GM19397 (cell line): ENCODE data around the gene SLC13A2.
A peak's percentile ranks its signal among the peaks of the same experiment; 100 is the strongest.
"Not testable (repeated sequence)": the region's sequence is repeated elsewhere in the genome, so short reads cannot be mapped to it uniquely, and the experiment has no call there.

Source experiments
- ATAC-seq: cut with Tn5 transposase; IDR thresholded peaks from one replicate; pipeline ENCODE4 v1.9.1; 2021; ENCODE audit warnings: mild to moderate bottlenecking, moderate library complexity; ENCODE audit not compliant: unreplicated experiment

Gene SLC13A2

GRCh38 chr17:28473542-28473941, at the start of gene SLC13A2:
TSS of gene SLC13A2 (plus strand) at chr17:28473644. CDS start at chr17:28473713, 69 bp downstream.
- ATAC-seq, result no peak

DNA sequence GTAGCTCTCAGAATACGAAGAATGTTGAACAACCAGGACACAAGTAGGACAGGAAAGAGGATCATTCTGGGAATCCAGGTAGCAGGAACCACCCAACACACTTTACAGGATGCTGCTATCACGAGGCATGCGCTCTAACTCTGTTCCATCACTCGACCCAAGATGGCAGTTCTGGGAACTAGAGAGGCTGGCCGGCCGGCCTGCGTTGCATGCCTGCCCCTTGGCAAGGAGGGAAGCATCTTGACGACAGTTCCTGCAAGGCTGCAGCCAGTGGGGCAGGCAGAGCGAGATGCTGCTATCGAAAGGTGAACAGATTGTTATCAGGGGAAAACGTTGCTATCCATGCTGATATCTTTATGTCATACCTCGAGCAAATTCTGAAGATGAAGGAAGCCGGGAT, 48.2 kb upstream of the SLC13A2 start:
- no peak for ATAC-seq

- no peak for ATAC-seq
Observed at GRCh38 chr17:28426081-28426519, 47.3 kb upstream of the SLC13A2 start.

- no peak for ATAC-seq
Observed at GRCh38 chr17:28427371-28427770, 46.1 kb upstream of the SLC13A2 start.

- not testable (repeated sequence) for ATAC-seq
Observed at GRCh38 chr17:28427982-28428381, 45.5 kb upstream of the SLC13A2 start.

- ATAC-seq, result no peak
Observed at GRCh38 chr17:28433721-28434120, 39.7 kb upstream of the SLC13A2 start.

- ATAC-seq, result not testable (repeated sequence)
Observed at GRCh38 chr17:28434326-28434725, 39.1 kb upstream of the SLC13A2 start.

GRCh38 chr17:28443901-28444638, 29.4 kb upstream of the SLC13A2 start:
- ATAC-seq, result no peak

GRCh38 chr17:28446716-28447395, 26.6 kb upstream of the SLC13A2 start:
- no peak for ATAC-seq

- no peak for ATAC-seq
Observed at GRCh38 chr17:28447396-28447760, 26.1 kb upstream of the SLC13A2 start.

DNA sequence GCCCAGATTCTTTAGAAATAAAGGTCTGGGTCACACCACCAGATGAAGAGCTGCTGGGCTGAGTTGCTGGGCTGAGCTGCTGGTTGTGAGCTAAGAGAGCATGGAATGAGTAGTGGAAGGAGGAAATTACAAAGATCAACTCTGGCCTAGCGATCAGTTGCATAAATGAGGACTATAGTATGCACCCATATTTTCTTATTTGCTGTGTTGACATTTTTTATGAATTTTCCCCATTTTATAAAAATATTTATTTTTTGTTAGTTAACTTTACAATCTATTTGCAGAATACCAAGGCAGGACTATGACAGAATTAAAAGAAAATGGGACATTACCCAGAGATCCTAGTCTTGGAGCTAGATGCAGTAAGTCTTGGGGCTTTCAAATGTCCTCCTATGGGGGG, 23.6 kb upstream of the SLC13A2 start:
- ATAC-seq, result no peak

DNA sequence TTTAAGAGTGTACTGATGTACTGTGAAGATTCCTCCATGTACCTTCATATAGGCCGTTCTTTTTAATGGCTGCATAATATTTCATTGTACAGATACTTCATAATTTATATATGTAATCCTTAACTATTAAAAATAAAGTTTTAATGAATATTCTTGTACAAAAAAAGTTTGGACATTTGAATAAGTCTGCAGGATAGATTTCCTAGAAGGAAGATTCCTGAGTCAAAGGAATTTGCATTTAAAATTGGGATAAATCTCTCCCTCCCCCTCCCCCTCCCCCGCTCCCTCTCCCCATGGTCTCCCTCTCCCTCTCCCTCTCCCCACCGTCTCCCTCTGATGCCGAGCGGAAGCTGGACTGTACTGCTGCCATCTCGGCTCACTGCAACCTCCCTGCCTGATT, 15.6 kb upstream of the SLC13A2 start:
- no peak for ATAC-seq

DNA sequence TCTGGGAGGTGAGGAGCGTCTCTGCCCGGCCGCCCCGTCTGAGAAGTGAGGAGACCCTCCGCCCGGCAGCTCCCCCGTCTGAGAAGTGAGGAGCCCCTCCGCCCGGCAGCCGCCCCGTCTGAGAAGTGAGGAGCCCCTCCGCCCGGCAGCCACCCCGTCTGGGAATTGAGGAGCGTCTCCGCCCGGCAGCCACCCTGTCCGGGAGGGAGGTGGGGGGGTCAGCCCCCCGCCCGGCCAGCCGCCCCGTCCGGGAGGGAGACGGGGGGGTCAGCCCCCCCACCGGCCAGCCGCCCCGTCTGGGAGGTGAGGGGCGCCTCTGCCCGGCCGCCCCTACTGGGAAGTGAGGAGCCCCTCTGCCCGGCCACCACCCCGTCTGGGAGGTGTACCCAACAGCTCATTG, 14.6 kb upstream of the SLC13A2 start:
- ATAC-seq, result not testable (repeated sequence)

DNA sequence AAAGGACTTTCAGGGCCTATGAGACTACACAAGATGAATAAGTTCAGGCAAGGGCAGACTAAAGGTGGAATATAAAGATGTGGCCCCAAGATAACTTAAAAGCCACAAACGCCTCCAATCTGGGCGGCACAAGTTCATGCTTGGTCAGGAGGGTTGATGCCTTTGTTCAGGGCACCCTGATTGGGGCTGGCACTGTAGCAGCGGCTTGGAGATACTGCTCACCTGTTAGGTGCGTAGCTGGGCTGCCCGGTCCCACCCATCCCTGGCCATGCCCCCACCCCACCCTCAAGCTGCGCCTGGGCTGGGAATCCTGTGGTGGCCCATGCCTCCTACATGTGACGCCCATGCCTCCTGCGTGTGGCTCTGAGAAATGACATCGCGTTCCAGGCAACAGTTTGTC, 12.5 kb upstream of the SLC13A2 start:
- no peak for ATAC-seq

- ATAC-seq, result no peak
Observed at GRCh38 chr17:28466001-28466400, 7.4 kb upstream of the SLC13A2 start.

DNA sequence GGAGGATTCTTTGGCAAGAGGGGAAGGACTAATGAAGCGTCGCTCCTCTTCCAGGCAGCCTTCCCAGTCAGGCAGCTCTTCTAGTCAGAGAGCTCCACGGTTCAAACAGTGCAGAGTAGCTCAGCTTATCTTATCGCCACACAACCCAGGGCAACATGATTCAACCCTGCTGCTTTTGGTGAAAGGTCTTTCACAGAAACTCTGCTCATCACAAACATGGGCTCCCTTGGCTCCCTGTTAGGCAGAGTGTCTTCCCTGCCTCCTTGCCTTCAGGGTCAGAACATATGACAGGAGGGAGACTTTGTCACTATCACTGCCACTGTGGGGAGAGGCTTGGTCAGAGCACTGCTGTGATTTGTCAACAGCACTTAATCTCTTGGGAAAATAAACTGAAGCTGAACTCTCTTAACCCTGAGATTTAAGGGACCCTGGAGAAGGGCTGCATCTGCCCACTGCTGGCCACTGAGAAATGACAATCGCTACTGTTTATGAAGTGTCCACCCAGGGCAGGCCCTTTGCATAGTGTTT, 6.9 kb upstream of the SLC13A2 start:
- no peak for ATAC-seq

- ATAC-seq, result no peak
Observed at GRCh38 chr17:28467456-28468025, 5.9 kb upstream of the SLC13A2 start.

GRCh38 chr17:28468033-28468735, 5.3 kb upstream of the SLC13A2 start:
- not testable (repeated sequence) for ATAC-seq

DNA sequence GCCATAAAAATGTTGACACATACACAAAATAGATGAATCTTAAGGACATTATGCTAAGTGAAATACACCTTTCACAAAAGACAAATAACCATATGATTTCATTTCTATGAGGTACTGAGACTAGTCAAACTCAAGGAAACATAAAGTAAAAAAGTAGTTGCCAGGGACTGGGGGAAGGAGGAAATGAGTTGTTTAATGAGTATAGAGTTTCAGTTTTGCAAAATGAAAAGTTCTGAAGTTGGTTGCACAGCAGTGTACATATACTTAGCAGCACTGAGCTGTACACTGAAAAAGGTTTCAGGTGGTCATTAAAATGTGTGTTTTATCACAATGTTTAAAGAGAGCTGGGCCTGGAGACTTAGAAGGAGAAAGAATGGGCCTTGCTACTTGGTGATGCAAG, 4.7 kb upstream of the SLC13A2 start:
- peak; percentile 64 for ATAC-seq

- ATAC-seq, result no peak
Observed at GRCh38 chr17:28469376-28469775, 4.1 kb upstream of the SLC13A2 start.

DNA sequence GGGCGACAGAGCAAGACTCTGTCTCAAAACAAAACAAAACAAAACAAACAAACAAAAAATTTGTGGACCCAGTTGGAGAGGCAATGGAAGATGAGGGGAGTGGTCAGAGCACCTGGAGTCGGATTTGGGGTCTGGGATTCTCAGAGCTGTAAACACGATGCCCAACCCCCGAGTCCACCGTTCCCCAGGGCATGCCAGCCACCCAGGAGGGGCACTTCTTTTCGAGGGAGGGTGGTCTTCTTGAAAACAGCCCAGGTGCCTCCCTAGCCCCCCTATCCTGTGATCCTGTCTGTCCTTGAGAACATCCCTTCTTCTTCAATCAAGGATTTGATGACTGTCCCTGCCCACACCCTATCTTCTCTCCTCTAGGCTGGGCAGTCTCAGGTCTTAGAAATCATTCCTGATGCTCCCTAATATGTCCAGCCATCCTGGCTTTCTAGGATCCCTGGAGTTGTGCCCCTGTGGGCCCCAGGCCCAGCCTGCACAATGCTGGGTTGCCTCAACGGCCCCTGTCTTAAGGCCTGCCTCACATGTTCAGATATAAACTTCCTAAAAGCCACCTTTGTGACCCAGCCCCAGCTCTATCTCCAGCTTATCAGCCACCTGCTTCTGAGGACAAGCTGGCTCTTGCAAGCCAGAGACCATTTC, 3.1 kb upstream of the SLC13A2 start:
- ATAC-seq, result no peak
